AG09309 (cell line): ENCODE measurements around the gene NPNT.

Experiments
- DNase-seq: peaks from one replicate; pipeline ENCODE4 v3.0.0-alpha.2; 2010; ENCODE audit warnings: low read depth
- H3K4me3 ChIP-seq: 2 replicates; pipeline ENCODE4 v1.5.1; 2011; ENCODE audit warnings: mild to moderate bottlenecking, low read depth, low read length, moderate library complexity; ENCODE audit not compliant: control insufficient read depth
- TF ChIP-seq, protein P1 (sequence below): IDR thresholded peaks from 2 replicates; pipeline ENCODE4 v1.5.1; 2011; ENCODE audit warnings: mild to moderate bottlenecking, low read depth, low read length, inconsistent platforms; ENCODE audit not compliant: insufficient read depth, control insufficient read depth; ENCODE audit errors: missing control alignments

The NPNT gene

DNA sequence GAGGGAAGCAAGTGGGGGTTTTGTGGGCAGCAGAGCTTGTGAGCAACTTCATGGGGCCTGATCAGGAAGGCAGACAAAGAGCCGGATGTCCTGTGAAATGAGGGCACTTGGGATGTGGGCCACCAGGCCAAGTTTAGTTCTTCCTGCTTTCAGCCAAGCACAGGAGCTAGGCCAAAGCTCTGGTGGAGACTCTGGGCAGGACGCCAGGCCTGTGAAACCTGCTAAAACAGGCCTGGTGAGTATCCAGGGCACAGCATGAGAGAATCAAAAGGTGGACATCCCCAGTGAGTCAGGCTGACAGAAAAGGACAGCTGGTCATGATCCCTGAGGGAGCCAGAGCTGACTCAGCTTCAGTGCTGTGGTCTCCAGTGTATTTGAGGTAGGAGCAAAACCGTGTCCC lies 95.7 kb downstream of the NPNT start:
- H3K4me3 ChIP-seq: no peak overlapping the region
- peak; percentile 31 for DNase-seq

DNA sequence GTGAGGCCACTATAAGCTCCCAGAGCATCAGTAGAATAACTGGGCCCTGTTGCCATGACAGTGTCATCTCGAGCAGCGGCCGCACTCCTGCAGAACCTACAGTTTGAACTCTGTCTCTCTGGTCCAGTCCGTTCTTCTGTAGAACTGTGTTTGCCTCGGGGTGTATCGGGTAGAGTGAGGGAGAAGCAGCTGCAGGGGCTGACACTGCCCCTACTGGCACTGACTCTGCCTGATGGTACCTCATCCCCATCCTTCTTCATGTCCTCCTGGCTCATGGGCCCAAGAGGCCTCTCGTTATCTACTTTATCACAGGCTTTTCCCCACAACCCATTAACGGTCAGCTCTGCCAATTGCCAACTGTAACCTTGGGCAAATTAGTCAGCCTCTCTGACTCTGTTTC lies 96.5 kb downstream of the NPNT start:
- H3K4me3 ChIP-seq: no peak overlapping the region
- DNase-seq: no peak
- TF ChIP-seq, protein P1, sequence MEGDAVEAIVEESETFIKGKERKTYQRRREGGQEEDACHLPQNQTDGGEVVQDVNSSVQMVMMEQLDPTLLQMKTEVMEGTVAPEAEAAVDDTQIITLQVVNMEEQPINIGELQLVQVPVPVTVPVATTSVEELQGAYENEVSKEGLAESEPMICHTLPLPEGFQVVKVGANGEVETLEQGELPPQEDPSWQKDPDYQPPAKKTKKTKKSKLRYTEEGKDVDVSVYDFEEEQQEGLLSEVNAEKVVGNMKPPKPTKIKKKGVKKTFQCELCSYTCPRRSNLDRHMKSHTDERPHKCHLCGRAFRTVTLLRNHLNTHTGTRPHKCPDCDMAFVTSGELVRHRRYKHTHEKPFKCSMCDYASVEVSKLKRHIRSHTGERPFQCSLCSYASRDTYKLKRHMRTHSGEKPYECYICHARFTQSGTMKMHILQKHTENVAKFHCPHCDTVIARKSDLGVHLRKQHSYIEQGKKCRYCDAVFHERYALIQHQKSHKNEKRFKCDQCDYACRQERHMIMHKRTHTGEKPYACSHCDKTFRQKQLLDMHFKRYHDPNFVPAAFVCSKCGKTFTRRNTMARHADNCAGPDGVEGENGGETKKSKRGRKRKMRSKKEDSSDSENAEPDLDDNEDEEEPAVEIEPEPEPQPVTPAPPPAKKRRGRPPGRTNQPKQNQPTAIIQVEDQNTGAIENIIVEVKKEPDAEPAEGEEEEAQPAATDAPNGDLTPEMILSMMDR: no peak

More for the DNA sequence above, 95.7 kb downstream of the NPNT start:
- TF ChIP-seq, protein P1: no peak

DNA sequence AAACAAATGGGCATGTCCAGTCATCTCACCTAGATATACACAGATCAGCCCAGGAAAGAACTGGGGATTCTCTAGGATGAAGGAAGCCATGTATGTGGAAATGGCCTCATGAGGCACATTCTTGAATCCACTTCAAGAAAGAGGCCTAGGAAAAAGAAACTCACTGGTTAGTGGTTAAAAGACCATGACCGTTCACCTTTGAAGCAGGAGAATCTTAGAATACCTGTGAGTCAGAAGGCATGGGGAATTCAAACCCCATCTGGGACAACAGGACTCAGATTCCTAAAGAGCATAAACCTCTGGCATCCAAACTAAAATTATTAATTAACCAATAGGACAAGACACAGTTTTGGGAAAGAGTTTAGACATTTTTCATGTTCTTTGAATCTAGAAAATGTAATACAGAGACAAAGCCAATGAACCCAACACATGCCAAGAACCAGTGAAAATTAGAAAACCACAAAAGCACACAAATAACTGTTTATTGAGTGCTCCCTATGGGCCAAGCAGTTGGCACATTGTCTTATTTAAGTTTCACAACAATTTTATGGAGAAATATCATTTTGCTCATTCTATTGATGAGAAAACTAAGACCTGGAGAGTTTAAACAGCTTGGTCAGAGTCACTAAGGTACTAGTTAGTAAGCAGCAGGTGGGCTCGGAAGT lies 97.5 kb downstream of the NPNT start:
- TF ChIP-seq, protein P1: no peak
- no peak for DNase-seq
- H3K4me3 ChIP-seq: no peak overlapping the region

DNA sequence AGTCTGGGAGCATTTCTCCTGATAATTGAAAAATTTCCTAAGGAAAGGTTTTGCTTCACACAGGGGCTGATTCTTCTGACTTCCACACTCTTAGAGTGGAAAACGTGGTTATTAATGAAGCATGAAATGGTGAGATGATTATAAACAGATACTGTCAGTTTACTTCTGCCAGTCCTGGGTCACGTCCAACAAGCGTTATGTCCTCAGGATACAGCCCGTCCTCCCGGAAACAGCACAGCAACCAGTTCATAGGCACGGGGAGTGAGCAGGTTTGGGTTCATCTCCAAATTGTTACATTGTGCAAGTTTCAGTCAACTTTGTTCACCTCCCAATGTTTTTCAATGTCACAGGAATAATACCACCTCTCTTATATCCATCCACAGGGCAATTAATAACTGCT lies 98.8 kb downstream of the NPNT start:
- TF ChIP-seq, protein P1: no peak
- no peak for DNase-seq

DNA sequence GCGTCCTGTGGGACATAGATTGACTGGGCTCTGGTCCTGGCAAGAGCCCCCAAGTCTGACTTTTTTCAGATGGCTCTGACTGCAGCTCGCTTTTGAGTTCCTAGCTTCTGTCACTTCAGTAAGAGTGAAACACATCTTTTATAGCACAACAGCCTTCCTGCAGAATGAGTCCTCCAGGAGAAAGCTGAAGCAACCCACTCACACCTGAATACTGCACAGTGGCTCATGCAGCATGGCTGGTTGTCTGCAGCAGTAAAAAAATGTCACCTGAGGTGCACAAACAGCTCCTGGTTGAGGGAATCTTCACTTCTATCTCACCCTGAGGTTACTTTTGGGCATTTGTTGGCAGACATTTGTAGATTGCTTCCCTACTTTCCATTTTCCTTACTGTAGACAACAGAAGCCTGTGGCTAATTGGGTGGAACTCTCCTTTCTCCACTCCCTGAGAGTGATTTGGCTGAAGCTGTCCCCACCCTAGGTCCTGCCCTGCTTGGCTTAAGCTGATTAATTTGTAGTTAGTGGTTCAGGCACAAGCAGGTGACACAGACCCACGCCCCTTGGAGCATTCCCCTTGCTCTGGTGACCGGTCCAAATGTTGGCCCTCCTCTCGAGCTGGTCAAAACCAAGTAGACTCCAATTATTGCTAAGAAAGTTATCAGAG lies 99.7 kb downstream of the NPNT start:
- TF ChIP-seq, protein P1: no peak
- DNase-seq: no peak
- H3K4me3 ChIP-seq: no peak overlapping the region

More for the DNA sequence above, 98.8 kb downstream of the NPNT start:
- no peak overlapping the region for H3K4me3 ChIP-seq

DNA sequence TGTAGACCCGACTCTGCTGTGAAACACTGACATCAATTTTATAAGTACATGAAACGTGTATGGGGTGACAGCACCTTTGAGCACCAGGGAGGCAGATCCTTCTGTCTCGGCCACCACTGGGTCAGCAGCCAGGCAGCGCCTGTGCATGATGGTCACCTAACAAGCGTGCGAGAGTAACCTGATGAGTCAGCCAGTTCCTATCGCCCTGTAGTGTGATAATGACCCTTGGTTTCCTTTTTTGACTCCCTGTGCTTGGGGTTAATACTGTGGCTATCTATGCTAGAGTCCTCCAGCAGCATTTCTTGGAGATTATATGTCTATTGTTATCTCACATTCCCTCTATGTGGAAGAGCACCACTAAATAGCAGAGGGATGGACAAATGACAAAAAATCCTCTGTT lies 101.6 kb downstream of the NPNT start:
- H3K4me3 ChIP-seq: no peak overlapping the region
- TF ChIP-seq, protein P1: no peak
- DNase-seq: no peak
